ENCODE results near the gene PRDM2. TPM values are rescaled to one million over a fixed set of nuclear protein-coding genes. Genes with fewer than 3 reads are reported as not detected.
A peak's percentile ranks its signal among the peaks of the same experiment; 100 is the strongest.

PRDM2 gene
- total RNA-seq, 5 donors from 2014 or later (not counting 1 experiment from before 2014, with no cell fraction given): 93.3 to 162 (median 99.4) TPM

- no peaks in the 10 kb centered on the region for H3K9me3 ChIP-seq
- H3K4me1 ChIP-seq (ENCODE audit: control insufficient read depth in 1 of 2, extremely low read depth in 1 of 2, insufficient read depth in 2 of 2, low read length in 2 of 2): peaks cover 28 to 39% of the 10 kb centered on the region in 2 experiments
- ATAC-seq (replicated peaks in 1 of 4): peak in 1 of 4 experiments; percentile 33
- no peak overlapping the region for H3K4me3 ChIP-seq (ENCODE audit: control insufficient read depth in 1 of 2, extremely low read depth in 1 of 2, low read length in 1 of 2)
- Mint-ChIP-seq H3K27ac (peak overlapping the region in 1 of 2 donors; percentile 40), H3K27me3 (no peaks in the 10 kb centered on the region), H3K9me3 (no peaks in the 10 kb centered on the region), H3K4me1 (peaks cover 85 to 93% (median 93%) of the 10 kb centered on the region in 3 donors), H3K4me3 (peak overlapping the region in 1 of 3 donors; percentile 8), H3K36me3 (peaks cover 8% of the 10 kb centered on the region)
- H3K36me3 ChIP-seq (ENCODE audit: control insufficient read depth in 2 of 2, extremely low read depth in 1 of 2, insufficient read depth in 1 of 2, low read length in 1 of 2): peaks cover 0 to 13% of the 10 kb centered on the region in 2 donors
- 84% methylated on average over 2 of the region's 4 CpGs for WGBS (ENCODE audit: insufficient coverage)
- no peak overlapping the region for H3K27ac ChIP-seq (ENCODE audit: low read length)
- ChIA-PET CTCF (no interaction called here), POLR2A (interaction anchor here (0.6 to 0.9 kb wide), 3 partner anchors 9 to 52 kb away, joined by 3 to 4 read pairs (median 3); no protein-coding TSS in a partner anchor)
- DNase-seq: peak in 1 of 35 experiments; percentile 28
- no peaks in the 10 kb centered on the region for H3K27me3 ChIP-seq (replicated peaks in 1 of 2; ENCODE audit: control insufficient read depth in 2 of 2, extremely low read depth in 1 of 2, insufficient read depth in 2 of 2, low read length in 1 of 2)
Observed at GRCh38 chr1:13759072-13759471, 59.1 kb downstream of the PRDM2 start.

- peaks cover 28 to 41% of the 10 kb centered on the region in 2 experiments for H3K4me1 ChIP-seq (ENCODE audit: control insufficient read depth in 1 of 2, extremely low read depth in 1 of 2, insufficient read depth in 2 of 2, low read length in 2 of 2)
- ATAC-seq (replicated peaks in 1 of 4) (no peak), DNase-seq (no peak)
- H3K4me1 Mint-ChIP-seq: peaks cover 85 to 94% (median 93%) of the 10 kb centered on the region in 3 donors
- no peaks in the 10 kb centered on the region for H3K27me3 ChIP-seq (replicated peaks in 1 of 2; ENCODE audit: control insufficient read depth in 2 of 2, extremely low read depth in 1 of 2, insufficient read depth in 2 of 2, low read length in 1 of 2)
- no peak overlapping the region for H3K4me3 ChIP-seq (ENCODE audit: control insufficient read depth in 1 of 2, extremely low read depth in 1 of 2, low read length in 1 of 2)
- H3K36me3 ChIP-seq (ENCODE audit: control insufficient read depth in 2 of 2, extremely low read depth in 1 of 2, insufficient read depth in 1 of 2, low read length in 1 of 2): peaks cover 0 to 5% of the 10 kb centered on the region in 2 donors
- peaks cover 4% of the 10 kb centered on the region for H3K36me3 Mint-ChIP-seq
- WGBS (ENCODE audit: insufficient coverage): 91% methylated on average over 1 of the region's 2 CpGs
- POLR2A ChIA-PET: interaction anchor here (0.6 to 1.5 kb wide), 7 partner anchors 9 to 36 kb away, joined by 3 to 8 read pairs (median 5); no protein-coding TSS in a partner anchor
- CTCF ChIA-PET: interaction anchor here in 1 of 2 donors (1.1 to 1.2 kb wide), 2 partner anchors 9 to 35 kb away, joined by 3 to 6 read pairs; no protein-coding TSS in a partner anchor
- no peaks in the 10 kb centered on the region for H3K27me3 Mint-ChIP-seq
- no peak overlapping the region for H3K27ac ChIP-seq (ENCODE audit: low read length)
- peak overlapping the region in 2 of 3 donors; percentile 0 to 62 for H3K4me3 Mint-ChIP-seq
- no peaks in the 10 kb centered on the region for H3K9me3 ChIP-seq
- no peaks in the 10 kb centered on the region for H3K9me3 Mint-ChIP-seq
- H3K27ac Mint-ChIP-seq: peak overlapping the region in 1 of 2 donors; percentile 37
Observed at GRCh38 chr1:13760340-13760739, 60.4 kb downstream of the PRDM2 start.

DNA sequence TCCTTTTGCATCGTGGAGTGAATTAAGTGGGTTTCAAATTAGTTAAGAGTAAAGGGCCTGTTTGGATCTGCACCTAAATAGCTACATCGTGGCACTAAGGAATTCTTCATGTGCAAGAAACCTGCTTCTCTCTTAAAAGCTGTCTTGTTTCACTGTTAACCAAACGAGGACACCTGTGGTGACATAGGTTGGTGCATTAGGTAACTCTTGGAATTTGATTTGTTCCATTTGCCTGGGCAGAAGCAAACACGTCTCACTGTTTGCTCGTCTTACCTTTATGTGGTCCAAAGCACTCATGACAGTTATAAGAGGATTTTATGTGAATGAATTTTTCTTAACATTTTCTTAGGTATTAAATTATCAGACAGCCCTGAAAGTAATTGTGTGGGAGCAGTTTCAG, 60.9 kb downstream of the PRDM2 start:
- no peak for ATAC-seq (replicated peaks in 1 of 4)
- ChIA-PET CTCF (interaction anchor here in 1 of 2 donors (1.1 to 1.2 kb wide), 2 partner anchors 10 to 35 kb away, joined by 3 to 6 read pairs; no protein-coding TSS in a partner anchor), POLR2A (interaction anchor here (0.6 to 1.5 kb wide), 5 partner anchors 10 to 36 kb away, joined by 3 to 8 read pairs (median 4); no protein-coding TSS in a partner anchor)
- Mint-ChIP-seq H3K9me3 (no peaks in the 10 kb centered on the region), H3K4me1 (peaks cover 89 to 96% (median 95%) of the 10 kb centered on the region in 3 donors), H3K27ac (peak overlapping the region in 1 of 2 donors; percentile 52), H3K36me3 (peaks cover 4% of the 10 kb centered on the region), H3K4me3 (no peak overlapping the region), H3K27me3 (no peaks in the 10 kb centered on the region)
- Histone ChIP-seq H3K4me3 (ENCODE audit: control insufficient read depth in 1 of 2, extremely low read depth in 1 of 2, low read length in 1 of 2) (no peak overlapping the region), H3K4me1 (ENCODE audit: control insufficient read depth in 1 of 2, extremely low read depth in 1 of 2, insufficient read depth in 2 of 2, low read length in 2 of 2) (peaks cover 28 to 37% of the 10 kb centered on the region in 2 experiments), H3K27ac (ENCODE audit: low read length) (no peak overlapping the region), H3K27me3 (replicated peaks in 1 of 2; ENCODE audit: control insufficient read depth in 2 of 2, extremely low read depth in 1 of 2, insufficient read depth in 2 of 2, low read length in 1 of 2) (no peaks in the 10 kb centered on the region), H3K9me3 (no peaks in the 10 kb centered on the region), H3K36me3 (ENCODE audit: control insufficient read depth in 2 of 2, extremely low read depth in 1 of 2, insufficient read depth in 1 of 2, low read length in 1 of 2) (peaks cover 0 to 5% of the 10 kb centered on the region in 2 donors)
- no peak for DNase-seq
- WGBS (ENCODE audit: insufficient coverage): no CpG with 5 or more reads among the region's 5 CpGs

DNA sequence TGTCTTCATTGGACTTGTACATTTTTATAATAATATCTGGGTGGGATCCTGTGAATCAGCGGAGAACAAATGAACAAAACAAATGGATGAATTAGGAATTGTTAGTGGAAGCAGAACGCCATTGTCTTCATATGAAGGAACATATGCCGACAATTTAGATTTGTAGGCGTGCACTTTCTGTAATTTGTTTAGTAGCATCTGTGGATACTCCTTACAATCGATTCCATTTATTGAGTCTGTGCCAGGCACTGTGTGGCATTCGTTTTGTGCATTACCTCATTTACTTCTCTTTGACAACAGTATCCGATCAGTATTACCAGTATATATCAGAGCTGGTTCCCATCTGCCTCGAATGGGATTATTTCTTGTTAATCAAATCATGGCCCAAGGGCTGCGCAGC, 61.9 kb downstream of the PRDM2 start:
- Mint-ChIP-seq H3K36me3 (peaks cover 4% of the 10 kb centered on the region), H3K27me3 (no peaks in the 10 kb centered on the region), H3K4me1 (peaks cover 87 to 96% (median 96%) of the 10 kb centered on the region in 3 donors), H3K27ac (no peak overlapping the region), H3K9me3 (no peaks in the 10 kb centered on the region), H3K4me3 (peak overlapping the region in 1 of 3 donors; percentile 40)
- peaks cover 20 to 35% of the 10 kb centered on the region in 2 experiments for H3K4me1 ChIP-seq (ENCODE audit: control insufficient read depth in 1 of 2, extremely low read depth in 1 of 2, insufficient read depth in 2 of 2, low read length in 2 of 2)
- ChIA-PET CTCF (no interaction called here), POLR2A (interaction anchor here in 1 of 2 donors (0.5 kb wide), 1 partner anchor 10 kb away, joined by 12 read pairs; no protein-coding TSS in a partner anchor)
- no peaks in the 10 kb centered on the region for H3K27me3 ChIP-seq (replicated peaks in 1 of 2; ENCODE audit: control insufficient read depth in 2 of 2, extremely low read depth in 1 of 2, insufficient read depth in 2 of 2, low read length in 1 of 2)
- H3K36me3 ChIP-seq (ENCODE audit: control insufficient read depth in 2 of 2, extremely low read depth in 1 of 2, insufficient read depth in 1 of 2, low read length in 1 of 2): peaks cover 0 to 5% of the 10 kb centered on the region in 2 donors
- no peaks in the 10 kb centered on the region for H3K9me3 ChIP-seq
- WGBS (ENCODE audit: insufficient coverage): 91% methylated on average over 7 of the region's 9 CpGs
- DNase-seq (no peak), ATAC-seq (replicated peaks in 1 of 4) (no peak)
- no peak overlapping the region for H3K4me3 ChIP-seq (ENCODE audit: control insufficient read depth in 1 of 2, extremely low read depth in 1 of 2, low read length in 1 of 2)
- no peak overlapping the region for H3K27ac ChIP-seq (ENCODE audit: low read length)

GRCh38 chr1:13762642-13763041, 62.7 kb downstream of the PRDM2 start:
- Histone ChIP-seq H3K4me1 (ENCODE audit: control insufficient read depth in 1 of 2, extremely low read depth in 1 of 2, insufficient read depth in 2 of 2, low read length in 2 of 2) (peaks cover 13 to 35% of the 10 kb centered on the region in 2 experiments), H3K27ac (ENCODE audit: low read length) (no peak overlapping the region), H3K36me3 (ENCODE audit: control insufficient read depth in 2 of 2, extremely low read depth in 1 of 2, insufficient read depth in 1 of 2, low read length in 1 of 2) (peaks cover 0 to 5% of the 10 kb centered on the region in 2 donors), H3K27me3 (replicated peaks in 1 of 2; ENCODE audit: control insufficient read depth in 2 of 2, extremely low read depth in 1 of 2, insufficient read depth in 2 of 2, low read length in 1 of 2) (no peaks in the 10 kb centered on the region), H3K4me3 (ENCODE audit: control insufficient read depth in 1 of 2, extremely low read depth in 1 of 2, low read length in 1 of 2) (no peak overlapping the region), H3K9me3 (no peaks in the 10 kb centered on the region)
- H3K27me3 Mint-ChIP-seq: no peaks in the 10 kb centered on the region
- WGBS (ENCODE audit: insufficient coverage): 82% methylated on average over 4 of the region's 8 CpGs
- peaks cover 4% of the 10 kb centered on the region for H3K36me3 Mint-ChIP-seq
- CTCF ChIA-PET: no interaction called here
- DNase-seq: no peak
- H3K4me3 Mint-ChIP-seq: peak overlapping the region in 2 of 3 donors; percentile 34 to 40
- H3K27ac Mint-ChIP-seq: no peak overlapping the region
- no peak for ATAC-seq (replicated peaks in 1 of 4)
- POLR2A ChIA-PET: no interaction called here
- H3K9me3 Mint-ChIP-seq: no peaks in the 10 kb centered on the region
- H3K4me1 Mint-ChIP-seq: peaks cover 80 to 94% (median 94%) of the 10 kb centered on the region in 3 donors

DNA sequence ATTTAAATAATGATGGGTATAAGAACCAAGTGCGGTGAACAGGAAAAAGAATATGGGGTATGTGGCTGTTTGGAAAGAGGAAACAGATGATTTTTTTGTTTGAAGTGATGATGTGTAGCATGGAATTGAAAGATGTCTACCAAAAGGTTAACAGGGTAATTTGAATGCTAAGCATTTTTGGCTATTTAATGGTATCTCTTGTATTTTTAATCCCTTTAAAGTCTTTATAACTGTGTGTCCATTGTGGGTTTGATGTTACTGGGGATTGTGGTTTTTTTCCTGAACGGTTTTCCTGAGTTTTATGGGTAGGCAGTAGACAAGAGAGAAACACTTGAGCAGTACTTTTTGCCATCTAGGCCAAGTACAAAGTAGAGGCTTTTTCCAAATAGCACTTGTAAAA, 63.2 kb downstream of the PRDM2 start:
- Mint-ChIP-seq H3K27ac (peak overlapping the region in 1 of 2 donors; percentile 71), H3K27me3 (no peaks in the 10 kb centered on the region), H3K4me3 (peak overlapping the region in 2 of 3 donors; percentile 34 to 44), H3K36me3 (peaks cover 4% of the 10 kb centered on the region), H3K4me1 (peaks cover 74 to 89% (median 89%) of the 10 kb centered on the region in 3 donors), H3K9me3 (no peaks in the 10 kb centered on the region)
- Histone ChIP-seq H3K4me3 (ENCODE audit: control insufficient read depth in 1 of 2, extremely low read depth in 1 of 2, low read length in 1 of 2) (no peak overlapping the region), H3K4me1 (ENCODE audit: control insufficient read depth in 1 of 2, extremely low read depth in 1 of 2, insufficient read depth in 2 of 2, low read length in 2 of 2) (peaks cover 10 to 32% of the 10 kb centered on the region in 2 experiments), H3K27me3 (replicated peaks in 1 of 2; ENCODE audit: control insufficient read depth in 2 of 2, extremely low read depth in 1 of 2, insufficient read depth in 2 of 2, low read length in 1 of 2) (no peaks in the 10 kb centered on the region), H3K9me3 (no peaks in the 10 kb centered on the region), H3K27ac (ENCODE audit: low read length) (no peak overlapping the region), H3K36me3 (ENCODE audit: control insufficient read depth in 2 of 2, extremely low read depth in 1 of 2, insufficient read depth in 1 of 2, low read length in 1 of 2) (peaks cover 0 to 5% of the 10 kb centered on the region in 2 donors)
- 57% methylated on average over 1 of the region's 2 CpGs for WGBS (ENCODE audit: insufficient coverage)
- ChIA-PET POLR2A (no interaction called here), CTCF (no interaction called here)
- ATAC-seq (replicated peaks in 1 of 4) (no peak), DNase-seq (no peak)
